K562 (cell line): ENCODE data around the gene GLT8D2. TPM values are rescaled to one million over a fixed set of nuclear protein-coding genes. Genes with fewer than 3 reads are reported as not detected.

Experiments
- CBFA2T2 ChIP-seq: fragments of 450-650 bp; conservative IDR thresholded peaks from 2 replicates; pipeline ENCODE4 v1.6.1; 2017; ENCODE audit warnings: mild to moderate bottlenecking
- CUX1 ChIP-seq: fragments of 200-800 bp; sonication (Bioruptor generic); IDR thresholded peaks from 2 replicates; pipeline ENCODE4 v1.6.1; 2016; ENCODE audit warnings: missing genetic modification characterization, missing compliant biosample characterization
- EGR1 ChIP-seq: fragments of 450-650 bp; conservative IDR thresholded peaks from 2 replicates; pipeline ENCODE4 v1.6.1; 2017; ENCODE audit warnings: mild to moderate bottlenecking
- FIP1L1 ChIP-seq: fragments of 200-400 bp; formaldehyde crosslinking; IDR thresholded peaks from 2 replicates; pipeline ENCODE4 v1.6.1; 2018; ENCODE audit warnings: mild to moderate bottlenecking, low read depth, low read length; ENCODE audit not compliant: poor library complexity, severe bottlenecking
- FOXJ2 ChIP-seq: fragments of 200-800 bp; sonication (Bioruptor generic); IDR thresholded peaks from 2 replicates; pipeline ENCODE4 v1.6.1; 2016; ENCODE audit warnings: missing genetic modification characterization, missing compliant biosample characterization
- FOXP1 ChIP-seq: sonication (generic); formaldehyde crosslinking; IDR thresholded peaks from 2 replicates; pipeline ENCODE4 v1.8.0; 2022; ENCODE audit warnings: mild to moderate bottlenecking, missing genetic modification reagents
- HDAC1 ChIP-seq, 2 experiments: fragments of 450-650 bp; IDR thresholded peaks; 2 replicates each; pipeline ENCODE4 v1.6.1; 2016 to 2017; ENCODE audit warnings: inconsistent platforms in 1 of 2, mild to moderate bottlenecking in 1 of 2, moderate library complexity in 1 of 2
- HDAC2 ChIP-seq: fragments of 450-650 bp; IDR thresholded peaks from 2 replicates; pipeline ENCODE4 v1.6.1; 2016; ENCODE audit warnings: mild to moderate bottlenecking
- MNT ChIP-seq, 2 experiments: fragments of 450-650 bp; conservative IDR thresholded peaks; 2 replicates each; pipeline ENCODE4 v1.6.1; 2017; ENCODE audit warnings: mild to moderate bottlenecking in 2 of 2, moderate library complexity in 2 of 2
- MTA2 ChIP-seq: fragments of 450-650 bp; IDR thresholded peaks from 2 replicates; pipeline ENCODE4 v1.6.1; 2016; ENCODE audit warnings: low read depth
- MXI1 ChIP-seq: IDR thresholded peaks from 2 replicates; pipeline ENCODE4 v1.6.1; 2011; ENCODE audit warnings: low read depth, mild to moderate bottlenecking, improper control_type of control experiment, low read length
- NCOR1 ChIP-seq: fragments of 450-650 bp; IDR thresholded peaks from 2 replicates; pipeline ENCODE4 v1.6.1; 2016; ENCODE audit warnings: mild to moderate bottlenecking, moderate library complexity
- RCOR1 ChIP-seq, 2 experiments: IDR thresholded peaks; 2 replicates each; pipeline ENCODE4 v1.6.1; 2012; ENCODE audit warnings: low read depth in 2 of 2, low read length in 2 of 2, borderline replicate concordance in 1 of 2, improper control_type of control experiment in 1 of 2
- RFX1 ChIP-seq: fragments of 450-650 bp; IDR thresholded peaks from 2 replicates; pipeline ENCODE4 v1.6.1; 2016; ENCODE audit warnings: mild to moderate bottlenecking, moderate library complexity
- SMARCA4 ChIP-seq: fragments of 450-650 bp; IDR thresholded peaks from 2 replicates; pipeline ENCODE4 v1.6.1; 2016
- SMC3 ChIP-seq: conservative IDR thresholded peaks from 2 replicates; pipeline ENCODE4 v1.6.1; 2011; ENCODE audit warnings: low read depth, low read length, improper control_type of control experiment; ENCODE audit not compliant: insufficient read depth
- STAT5A ChIP-seq: IDR thresholded peaks from 2 replicates; pipeline ENCODE4 v1.6.1; 2012; ENCODE audit warnings: low read length, inconsistent platforms, borderline replicate concordance
- TEAD4 ChIP-seq, 2 experiments: sonication (generic) in 1 of 2; formaldehyde crosslinking in 1 of 2; IDR thresholded peaks; 2 replicates each; pipeline versions ENCODE4 v1.6.1 to v1.8.0; 2012 to 2022; ENCODE audit warnings: borderline replicate concordance in 1 of 2, inconsistent platforms in 1 of 2, low read length in 1 of 2, mild to moderate bottlenecking in 1 of 2, missing genetic modification reagents in 1 of 2
- ZBTB5 ChIP-seq: fragments of 450-650 bp; IDR thresholded peaks from 2 replicates; pipeline ENCODE4 v1.6.1; 2017; ENCODE audit warnings: antibody characterized with exemption
- ZEB2 ChIP-seq: fragments of 450-650 bp; IDR thresholded peaks from 2 replicates; pipeline ENCODE4 v1.6.1; 2016
- ZNF384 ChIP-seq: IDR thresholded peaks from 2 replicates; pipeline ENCODE4 v1.6.1; 2012; ENCODE audit warnings: low read depth, low read length, improper control_type of control experiment
- polyA plus RNA-seq, 8 experiments: library from polyadenylated mRNA; depleted of rRNA in 4 of 8; stranded (reverse) in 5 of 8; unstranded in 3 of 8; fragments of >200 nt; fragmentation: Nextera tagmentation in 2 of 8; fragmentation: Illumina TruSeq in 1 of 8; extraction: Ambion mirVana in 2 of 8; extraction: Trizol in 1 of 8; gene quantifications; 2 replicates each; pipeline versions ENCODE4 v1.2.1 to v1.2.3, GENCODE V29; 2011 to 2014; ENCODE audit warnings: inconsistent platforms in 1 of 8, missing spikeins in 1 of 8
- total RNA-seq, 7 experiments: library from RNA; depleted of rRNA in 6 of 7; stranded (reverse); fragments of >200 nt in 6 of 7; fragmentation: Illumina TruSeq in 2 of 7; extraction: Trizol in 2 of 7; gene quantifications; 2 replicates each; pipeline versions ENCODE4 v1.2.1 to v1.2.3, GENCODE V29; 2011 to 2021; ENCODE audit warnings: low replicate concordance in 1 of 7

Gene GLT8D2
- total and polyA plus RNA-seq, 9 of the 15 experiments (the other 6 are each of a cell fraction or from before 2014, with no cell fraction given): 0.18 to 0.27 (median 0.18) TPM; not detected in 6

- TF ChIP-seq TEAD4 (IDR thresholded peaks at IDR 0.05; ENCODE audit: low read length): peak; percentile 77
- no peak for TF ChIP-seq TEAD4 (CRISPR knock-in tag; IDR thresholded peaks at IDR 0.05; ENCODE audit: borderline replicate concordance)
- peak; percentile 57 for TF ChIP-seq CBFA2T2
- 0 out of 2 replicates have a peak, but pooled peaks have one; percentile 43 for TF ChIP-seq SMARCA4
- peak; percentile 41; the same call in 1 of the 2 replicates for TF ChIP-seq HDAC2
- TF ChIP-seq MTA2: 0 out of 2 replicates have a peak, but pooled peaks have one; percentile 35
- TF ChIP-seq HDAC1 (IDR thresholded peaks at IDR 0.05): peak in 1 of 2 experiments; percentile 51; a peak in 1 of 4 replicates
- peak; percentile 70 for TF ChIP-seq ZNF384
- no peak for TF ChIP-seq RCOR1 (IDR thresholded peaks at IDR 0.05; ENCODE audit: borderline replicate concordance in 1 of 2, low read depth in 2 of 2, low read length in 2 of 2)
- TF ChIP-seq ZBTB5: no peak
- TF ChIP-seq CUX1 (CRISPR knock-in tag): no peak
- TF ChIP-seq FOXJ2: peak; percentile 53
- TF ChIP-seq RFX1: peak; percentile 54
- peak; percentile 36; the same call in 1 of the 2 replicates for TF ChIP-seq STAT5A
- TF ChIP-seq FOXP1 (CRISPR knock-in tag): no peak
- TF ChIP-seq MXI1: peak; percentile 83; the same call in 1 of the 2 replicates
- TF ChIP-seq ZEB2: peak; percentile 30; the same call in 1 of the 2 replicates
- TF ChIP-seq EGR1: 0 out of 2 replicates have a peak, but pooled peaks have one; percentile 10
- no peak for TF ChIP-seq SMC3
- TF ChIP-seq FIP1L1: no peak
- TF ChIP-seq MNT (conservative IDR thresholded peaks at IDR 0.05): peak; percentile 97 to 98
- peak; percentile 63 for TF ChIP-seq NCOR1
Observed at GRCh38 chr12:103960616-103961227, 89.3 kb downstream of the GLT8D2 start (continued).
